ENCODE data around the gene EML2. TPM values are rescaled to one million over a fixed set of nuclear protein-coding genes. Genes with fewer than 3 reads are reported as not detected.
"Not testable (repeated sequence)": the region's sequence is repeated elsewhere in the genome, so short reads cannot be mapped to it uniquely, and the experiment has no call there.

EML2 gene
- polyA plus RNA-seq (2012; ENCODE audit: insufficient read depth, insufficient read length, low read depth): 25.9 TPM

DNA sequence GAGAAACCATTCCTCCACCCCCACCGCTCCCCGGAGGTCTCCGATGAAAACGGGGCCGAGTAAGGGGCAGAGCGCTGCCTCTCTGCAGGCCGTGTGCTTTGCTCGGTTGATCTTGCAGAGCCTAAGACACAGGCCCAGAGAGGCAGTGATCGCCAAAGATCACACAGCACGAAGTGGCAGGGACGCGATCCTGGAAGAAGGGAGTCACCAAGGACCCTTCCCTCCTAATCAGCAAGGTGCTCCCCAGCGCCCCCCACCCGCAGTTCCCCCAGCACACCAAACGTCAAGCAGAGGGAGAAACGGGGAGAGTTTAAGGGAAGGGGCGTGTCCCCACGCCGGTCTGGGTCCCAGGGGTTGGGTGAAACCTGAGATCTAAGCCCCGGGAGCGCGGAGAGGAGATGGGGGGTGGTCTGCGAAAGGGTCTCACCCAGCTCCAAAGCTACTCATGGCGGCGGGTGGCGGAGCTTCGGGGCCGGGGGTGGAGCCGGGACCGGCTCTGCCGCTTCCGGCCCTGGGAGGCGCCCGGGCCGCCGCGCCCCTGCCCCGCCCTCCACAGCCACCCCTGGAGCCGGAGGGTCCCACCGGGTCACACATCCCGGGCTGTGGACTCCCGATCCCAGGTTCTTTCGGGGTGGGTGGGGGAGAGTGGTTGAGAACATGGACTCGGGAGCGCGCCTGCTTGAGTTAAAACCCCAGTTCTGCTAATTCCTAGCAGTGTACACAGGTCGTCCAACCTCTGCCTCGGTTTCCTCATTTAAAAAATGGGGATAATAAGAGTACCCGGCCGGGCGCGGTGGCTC is at the start of gene EML2:
Gene EML2 (minus strand): TSS at position 468 of the 800 bp plus-strand sequence. CDS start 21 bp downstream, at position 447.
- Histone ChIP-seq H3K36me3 (no peaks in the 10 kb centered on the region), H3K9me3 (no peaks in the 10 kb centered on the region), H3K4me3 (ENCODE audit: low read depth, low read length) (peak within 1 kb of the TSS; percentile 58), H3K4me1 (no peaks in the 10 kb centered on the region), H3K27me3 (no peaks in the 10 kb centered on the region)
- TF ChIP-seq CTCF (IDR thresholded peaks at IDR 0.05; ENCODE audit: low read depth, low read length): no peak
- DNase-seq: peak; percentile 40

GRCh38 chr19:45687599-45687998 is 48.4 kb upstream of the EML2 start:
- TF ChIP-seq CTCF (IDR thresholded peaks at IDR 0.05; ENCODE audit: low read depth, low read length): 0 out of 2 replicates have a peak, but pooled peaks have one; percentile 1
- Histone ChIP-seq H3K4me1 (no peaks in the 10 kb centered on the region), H3K4me3 (ENCODE audit: low read depth, low read length) (no peak overlapping the region), H3K36me3 (peaks cover 40% of the 10 kb centered on the region), H3K9me3 (no peaks in the 10 kb centered on the region), H3K27me3 (no peaks in the 10 kb centered on the region)
- DNase-seq: no peak

DNA sequence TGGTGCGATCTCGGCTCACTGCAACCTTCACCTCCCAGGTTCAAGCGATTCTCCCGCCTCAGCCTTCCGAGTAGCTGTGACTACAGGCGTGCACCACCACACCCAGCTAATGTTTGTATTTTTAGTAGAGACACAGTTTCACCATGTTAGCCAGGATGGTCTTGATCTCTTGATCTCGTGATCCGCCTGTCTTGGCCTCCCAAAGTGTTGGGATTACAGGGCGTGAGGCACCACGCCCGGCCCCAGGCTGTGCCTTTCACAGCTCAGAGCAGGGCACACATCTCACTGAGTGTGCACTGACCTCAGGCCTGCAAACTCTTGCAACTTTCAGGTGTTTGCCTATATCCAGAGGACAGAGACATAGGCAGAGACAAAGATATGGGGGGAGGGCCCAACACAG is 45.8 kb upstream of the EML2 start:
- H3K36me3 ChIP-seq: peaks cover 40% of the 10 kb centered on the region
- H3K9me3 ChIP-seq; H3K27me3 ChIP-seq; DNase-seq; H3K4me1 ChIP-seq; H3K4me3 ChIP-seq (ENCODE audit: low read depth, low read length): not testable (repeated sequence)

DNA sequence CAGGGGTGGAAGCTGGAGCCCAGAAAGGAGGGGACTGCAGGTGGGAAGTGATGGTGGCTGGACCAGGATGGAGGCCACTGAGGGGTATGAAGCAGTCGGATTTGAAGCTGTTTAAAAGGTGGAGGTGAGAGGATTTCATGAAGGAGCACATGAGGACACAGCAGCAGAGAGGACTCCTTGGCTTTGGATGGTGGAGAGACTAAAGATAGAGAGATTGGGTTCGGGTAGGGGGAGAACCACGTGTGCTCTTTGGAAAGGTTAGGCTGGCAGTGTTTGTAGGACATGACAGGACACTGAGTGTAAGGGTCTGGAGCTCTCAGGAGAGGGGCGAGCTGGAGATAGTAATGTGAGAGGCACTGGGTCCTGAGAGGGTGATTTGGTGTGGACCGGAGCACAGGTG is 43.7 kb upstream of the EML2 start:
- peaks cover under 1% of the 10 kb centered on the region; the same call in 1 of the 2 replicates for H3K27me3 ChIP-seq
- H3K9me3 ChIP-seq: no peaks in the 10 kb centered on the region
- TF ChIP-seq CTCF (IDR thresholded peaks at IDR 0.05; ENCODE audit: low read depth, low read length): no peak
- no peak for DNase-seq
- peaks cover 27% of the 10 kb centered on the region for H3K36me3 ChIP-seq
- H3K4me1 ChIP-seq: no peaks in the 10 kb centered on the region
- H3K4me3 ChIP-seq (ENCODE audit: low read depth, low read length): no peak overlapping the region

- Histone ChIP-seq H3K9me3 (no peaks in the 10 kb centered on the region), H3K4me3 (ENCODE audit: low read depth, low read length) (no peak overlapping the region), H3K36me3 (peaks cover 19% of the 10 kb centered on the region), H3K4me1 (no peaks in the 10 kb centered on the region), H3K27me3 (peaks cover 4% of the 10 kb centered on the region; the same call in 1 of the 2 replicates)
- DNase-seq: no peak
- no peak for TF ChIP-seq CTCF (IDR thresholded peaks at IDR 0.05; ENCODE audit: low read depth, low read length)
These were observed 42.9 kb upstream of the EML2 start for GRCh38 chr19:45682117-45682516.

- Histone ChIP-seq H3K4me1 (no peaks in the 10 kb centered on the region), H3K36me3 (peaks cover 12% of the 10 kb centered on the region), H3K27me3 (peaks cover 4% of the 10 kb centered on the region; the same call in 1 of the 2 replicates), H3K4me3 (ENCODE audit: low read depth, low read length) (peak overlapping the region; percentile 53), H3K9me3 (no peaks in the 10 kb centered on the region)
- TF ChIP-seq CTCF (IDR thresholded peaks at IDR 0.05; ENCODE audit: low read depth, low read length): peak; percentile 84
- DNase-seq: peak; percentile 84
These were observed 42.3 kb upstream of the EML2 start for GRCh38 chr19:45681391-45682015.
